HUES64 (cell line): ENCODE data around the gene FRY.

ENCODE experiments used
- H3K27ac ChIP-seq: 2 replicates; pipeline ENCODE4 v1.7.0; 2013; ENCODE audit warnings: low read depth, low read length, inconsistent platforms
- H3K27me3 ChIP-seq: 2 replicates; pipeline ENCODE4 v1.6.1; 2013; ENCODE audit warnings: mild to moderate bottlenecking, low read length; ENCODE audit not compliant: insufficient read depth
- H3K36me3 ChIP-seq: 2 replicates; pipeline ENCODE4 v1.6.1; 2013; ENCODE audit warnings: mild to moderate bottlenecking, low read length; ENCODE audit not compliant: insufficient read depth
- H3K4me1 ChIP-seq: 2 replicates; pipeline ENCODE4 v1.6.1; 2013; ENCODE audit warnings: mild to moderate bottlenecking, low read length, moderate library complexity; ENCODE audit not compliant: insufficient read depth
- H3K4me3 ChIP-seq: 2 replicates; pipeline ENCODE4 v1.5.1; 2013; ENCODE audit warnings: mild to moderate bottlenecking, low read length, moderate library complexity
- H3K9ac ChIP-seq: 2 replicates; pipeline ENCODE4 v1.6.1; 2013; ENCODE audit warnings: mild to moderate bottlenecking, low read depth, low read length
- H3K9me3 ChIP-seq: 2 replicates; pipeline ENCODE4 v1.6.1; 2013; ENCODE audit warnings: low read depth, low read length; ENCODE audit not compliant: insufficient read depth
- WGBS: fragments of 150-250, 120-280 bp; methylation state at CpG from one replicate; pipeline ENCODE4 v1.1.7; 2013; ENCODE audit warnings: missing lambda C conversion rate; 5-methylcytosine and 5-hydroxymethylcytosine counted together

The FRY gene

GRCh38 chr13:32059511-32059984 is 28.0 kb downstream of the FRY start:
- no CpG with 5 or more reads among the region's 2 CpGs for WGBS
- H3K9me3 ChIP-seq: no peaks in the 10 kb centered on the region
- no peaks in the 10 kb centered on the region for H3K36me3 ChIP-seq
- no peak overlapping the region for H3K9ac ChIP-seq
- H3K4me3 ChIP-seq: no peak overlapping the region
- peaks cover 21% of the 10 kb centered on the region for H3K4me1 ChIP-seq
- no peaks in the 10 kb centered on the region for H3K27me3 ChIP-seq
- no peak overlapping the region for H3K27ac ChIP-seq

DNA sequence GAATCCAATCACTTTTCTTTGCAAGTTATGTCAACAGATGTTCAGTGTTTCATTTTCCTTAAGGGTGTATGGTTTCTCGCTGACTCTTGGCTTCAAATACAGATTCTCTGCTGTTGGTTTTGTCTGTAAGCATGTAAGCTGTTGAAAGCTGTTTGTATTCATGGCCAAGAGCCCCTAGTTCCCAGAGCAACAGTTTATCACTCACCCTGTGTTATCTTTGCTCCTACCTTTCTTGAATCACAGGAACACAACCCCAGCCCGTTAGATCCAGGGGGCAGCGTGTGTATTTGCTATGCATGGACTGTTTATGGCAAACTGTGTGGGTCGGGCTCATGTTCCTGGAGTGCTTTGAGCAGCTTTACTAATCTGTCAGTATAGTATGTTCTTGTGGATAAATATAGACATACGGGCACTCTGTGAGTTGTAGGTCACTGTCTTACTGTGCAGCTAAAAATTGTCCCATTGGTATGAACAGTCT is 28.9 kb downstream of the FRY start:
- 89% methylated on average over 5 of the region's 5 CpGs for WGBS
- no peaks in the 10 kb centered on the region for H3K36me3 ChIP-seq
- no peak overlapping the region for H3K9ac ChIP-seq
- H3K27ac ChIP-seq: no peak overlapping the region
- H3K4me3 ChIP-seq: no peak overlapping the region
- no peaks in the 10 kb centered on the region for H3K27me3 ChIP-seq
- H3K9me3 ChIP-seq: no peaks in the 10 kb centered on the region
- H3K4me1 ChIP-seq: peaks cover 21% of the 10 kb centered on the region

DNA sequence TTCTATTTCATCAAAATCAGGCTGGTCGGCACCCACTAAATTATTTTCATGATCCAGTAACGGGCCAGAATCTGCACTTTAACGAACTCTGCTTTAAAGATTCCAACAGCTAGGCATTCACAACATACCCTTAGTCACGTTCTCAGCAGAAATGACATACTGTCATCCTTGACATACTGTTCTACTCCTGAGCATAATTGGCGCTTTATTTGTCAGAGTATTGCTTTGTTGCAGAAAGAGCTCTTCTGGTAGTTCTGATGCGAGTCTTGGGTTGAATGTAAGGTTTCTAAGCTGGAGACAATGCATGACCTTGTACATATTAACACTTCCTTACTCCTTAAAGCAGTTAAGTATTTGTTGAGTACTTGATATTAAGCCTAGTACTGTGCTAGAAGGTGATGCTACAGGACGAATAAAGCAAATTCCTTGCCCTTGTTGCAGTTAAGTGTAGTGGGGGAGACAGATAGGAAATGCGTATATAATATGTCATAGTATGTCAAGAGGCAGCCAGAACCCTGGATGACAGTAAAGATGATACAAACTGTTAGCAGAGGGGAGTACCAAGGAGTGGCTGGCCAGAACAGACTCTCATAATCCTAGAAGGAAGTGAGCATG is 32.2 kb downstream of the FRY start:
- H3K4me3 ChIP-seq: no peak overlapping the region
- H3K9ac ChIP-seq: no peak overlapping the region
- no peaks in the 10 kb centered on the region for H3K36me3 ChIP-seq
- peaks cover 21% of the 10 kb centered on the region for H3K4me1 ChIP-seq
- no peaks in the 10 kb centered on the region for H3K27me3 ChIP-seq
- WGBS: 91% methylated on average over 8 of the region's 8 CpGs
- no peak overlapping the region for H3K27ac ChIP-seq
- no peaks in the 10 kb centered on the region for H3K9me3 ChIP-seq

DNA sequence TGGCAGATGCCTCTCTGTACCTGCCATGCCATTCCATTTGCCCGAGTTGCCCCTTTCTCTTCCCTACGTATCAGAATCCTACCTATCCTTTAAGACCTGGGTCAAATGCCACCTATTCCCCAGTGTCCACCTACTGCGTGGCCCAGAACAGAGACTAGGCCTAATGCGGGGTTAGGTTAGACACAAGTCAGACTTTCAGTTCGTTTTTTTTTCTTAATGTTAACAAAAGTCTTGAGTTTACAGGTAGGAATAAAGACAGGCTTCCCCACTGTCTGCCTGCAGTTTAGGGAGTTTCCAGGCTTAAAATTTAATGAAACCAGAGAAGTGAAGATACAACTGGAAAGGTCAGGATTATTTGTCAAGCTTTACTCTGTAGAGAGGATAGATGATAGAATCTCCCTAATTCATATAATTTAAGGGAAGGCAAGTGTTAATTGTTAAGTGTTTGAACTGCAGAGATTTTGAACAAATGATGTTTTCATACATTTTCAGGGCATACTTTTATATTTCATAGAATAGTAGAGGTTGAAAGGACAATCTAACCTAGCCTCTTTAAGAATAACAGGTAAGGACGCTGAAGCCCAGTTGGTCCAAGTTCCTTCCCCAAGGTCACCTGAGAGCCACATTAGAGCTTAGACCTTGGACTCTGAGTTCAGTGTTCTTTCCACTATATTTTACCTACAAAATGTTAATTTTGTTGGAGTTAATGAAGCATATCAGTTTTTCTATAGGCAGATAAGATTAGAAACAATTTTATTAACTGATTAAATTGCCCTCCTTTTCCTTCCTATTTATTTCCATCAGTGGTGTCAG is 35.8 kb downstream of the FRY start:
- Histone ChIP-seq H3K27ac (no peak overlapping the region), H3K36me3 (no peaks in the 10 kb centered on the region), H3K4me1 (no peaks in the 10 kb centered on the region), H3K4me3 (no peak overlapping the region), H3K27me3 (no peaks in the 10 kb centered on the region), H3K9me3 (no peaks in the 10 kb centered on the region), H3K9ac (no peak overlapping the region)
- WGBS: 96% methylated on average over 6 of the region's 6 CpGs

GRCh38 chr13:32068255-32068654 is 36.7 kb downstream of the FRY start:
- Histone ChIP-seq H3K36me3 (no peaks in the 10 kb centered on the region), H3K4me3 (no peak overlapping the region), H3K4me1 (no peaks in the 10 kb centered on the region), H3K27me3 (no peaks in the 10 kb centered on the region), H3K9ac (no peak overlapping the region), H3K27ac (no peak overlapping the region), H3K9me3 (no peaks in the 10 kb centered on the region)
- WGBS: 89% methylated on average over 5 of the region's 5 CpGs

- H3K9me3 ChIP-seq: no peaks in the 10 kb centered on the region
- H3K27me3 ChIP-seq: no peaks in the 10 kb centered on the region
- no peak overlapping the region for H3K27ac ChIP-seq
- H3K9ac ChIP-seq: no peak overlapping the region
- H3K4me3 ChIP-seq: no peak overlapping the region
- 0 out of 2 replicates have a peak, but pooled peaks cover 3% of the 10 kb centered on the region for H3K4me1 ChIP-seq
- no peaks in the 10 kb centered on the region for H3K36me3 ChIP-seq
- WGBS: 94% methylated on average over 5 of the region's 6 CpGs
Measured at GRCh38 chr13:32073180-32073864, 41.7 kb downstream of the FRY start.

GRCh38 chr13:32075170-32075851 is 43.7 kb downstream of the FRY start:
- Histone ChIP-seq H3K36me3 (no peaks in the 10 kb centered on the region), H3K27ac (no peak overlapping the region), H3K27me3 (no peaks in the 10 kb centered on the region), H3K9me3 (no peaks in the 10 kb centered on the region), H3K9ac (no peak overlapping the region), H3K4me3 (no peak overlapping the region), H3K4me1 (peaks cover 11% of the 10 kb centered on the region; the same call in 1 of the 2 replicates)
- WGBS: 94% methylated on average over 1 of the region's 2 CpGs

GRCh38 chr13:32079587-32079986 is 48.0 kb downstream of the FRY start:
- H3K27ac ChIP-seq: no peak overlapping the region
- H3K36me3 ChIP-seq: no peaks in the 10 kb centered on the region
- no peaks in the 10 kb centered on the region for H3K9me3 ChIP-seq
- H3K27me3 ChIP-seq: no peaks in the 10 kb centered on the region
- peaks cover 22% of the 10 kb centered on the region for H3K4me1 ChIP-seq
- no peak overlapping the region for H3K4me3 ChIP-seq
- H3K9ac ChIP-seq: no peak overlapping the region
- WGBS: 84% methylated on average over 3 of the region's 3 CpGs

- Histone ChIP-seq H3K36me3 (no peaks in the 10 kb centered on the region), H3K9me3 (no peaks in the 10 kb centered on the region), H3K9ac (no peak overlapping the region), H3K27me3 (no peaks in the 10 kb centered on the region), H3K27ac (no peak overlapping the region), H3K4me3 (no peak overlapping the region), H3K4me1 (peaks cover 22% of the 10 kb centered on the region)
- 88% methylated on average over 1 of the region's 1 CpG for WGBS
Measured at GRCh38 chr13:32080328-32080744, 48.8 kb downstream of the FRY start.

GRCh38 chr13:32081591-32081990 is 50.0 kb downstream of the FRY start:
- no peaks in the 10 kb centered on the region for H3K9me3 ChIP-seq
- WGBS: 100% methylated on average over 1 of the region's 2 CpGs
- no peak overlapping the region for H3K4me3 ChIP-seq
- H3K9ac ChIP-seq: no peak overlapping the region
- H3K27ac ChIP-seq: no peak overlapping the region
- H3K4me1 ChIP-seq: peaks cover 22% of the 10 kb centered on the region
- no peaks in the 10 kb centered on the region for H3K27me3 ChIP-seq
- no peaks in the 10 kb centered on the region for H3K36me3 ChIP-seq
